Breast epithelium (tissue), 4 donors: ENCODE results near the gene DFFB. TPM values are rescaled to one million over a fixed set of nuclear protein-coding genes. Genes with fewer than 3 reads are reported as not detected.

Source experiments
- DNase-seq, 2 donors: peaks; one replicate each; pipeline ENCODE4 v3.0.0-alpha.2; 2019; ENCODE audit warnings: low spot score in 2 of 2
- H3K27ac ChIP-seq, 2 donors: fragments of 200-600 bp; sonication (generic) in 1 of 2; one replicate each; pipeline ENCODE4 v1.5.1; 2016 to 2019; ENCODE audit warnings: mild to moderate bottlenecking in 1 of 2
- H3K27me3 ChIP-seq, 2 donors: fragments of 200-600 bp; sonication (generic) in 1 of 2; one replicate each; pipeline versions ENCODE4 v1.5.1 to v1.6.0; 2017 to 2019; ENCODE audit warnings: control low read depth in 1 of 2, mild to moderate bottlenecking in 1 of 2
- H3K36me3 ChIP-seq: fragments of 200-600 bp; one replicate; pipeline ENCODE4 v1.5.1; 2019
- H3K4me1 ChIP-seq, 2 donors: fragments of 200-600 bp; sonication (generic); one replicate each; pipeline ENCODE4 v1.5.1; 2016 to 2019; ENCODE audit warnings: control low read depth in 1 of 2
- H3K4me3 ChIP-seq, 3 donors: fragments of 200-600 bp; sonication (generic); 1 replicate in 2 of 3; 2 replicates in 1 of 3; pipeline ENCODE4 v1.5.1; 2016 to 2019; ENCODE audit warnings: mild to moderate bottlenecking in 3 of 3, moderate library complexity in 2 of 3
- H3K9me3 ChIP-seq, 2 donors: fragments of 200-600 bp; sonication (generic) in 1 of 2; one replicate each; pipeline ENCODE4 v1.5.1; 2016 to 2019; ENCODE audit warnings: control low read depth in 1 of 2
- POLR2A ChIP-seq: fragments of 450-650 bp; IDR thresholded peaks from one replicate; pipeline ENCODE4 v1.6.1; 2016; ENCODE audit warnings: antibody characterized with exemption, mild to moderate bottlenecking, moderate library complexity
- POLR2AphosphoS5 ChIP-seq, 3 donors: sonication (generic); formaldehyde crosslinking; IDR thresholded peaks; one replicate each; pipeline ENCODE4 v1.6.1; 2017; ENCODE audit warnings: antibody characterized with exemption in 3 of 3
- intact Hi-C: fragments of 100-400 bp; cut with DNase I; formaldehyde crosslinking; loops from one replicate; pipeline ENCODE4 v1.15.1; 2023; ENCODE audit warnings: low total_unique reads
- total RNA-seq, 3 donors: library from RNA; depleted of rRNA; stranded (reverse); fragments of >200 nt; gene quantifications; one replicate each; pipeline ENCODE4 v1.1.0, GENCODE V29; 2016
- TF ChIP-seq, protein P1 (sequence below), 3 donors: fragments of 450-650 bp; IDR thresholded peaks; one replicate each; pipeline ENCODE4 v1.5.1; 2016 to 2017; ENCODE audit warnings: antibody characterized with exemption in 3 of 3, mild to moderate bottlenecking in 3 of 3, moderate library complexity in 3 of 3

The DFFB gene
- total RNA-seq, 3 donors from 2014 or later, result 9.1 to 14.4 (median 11.3) TPM

DNA sequence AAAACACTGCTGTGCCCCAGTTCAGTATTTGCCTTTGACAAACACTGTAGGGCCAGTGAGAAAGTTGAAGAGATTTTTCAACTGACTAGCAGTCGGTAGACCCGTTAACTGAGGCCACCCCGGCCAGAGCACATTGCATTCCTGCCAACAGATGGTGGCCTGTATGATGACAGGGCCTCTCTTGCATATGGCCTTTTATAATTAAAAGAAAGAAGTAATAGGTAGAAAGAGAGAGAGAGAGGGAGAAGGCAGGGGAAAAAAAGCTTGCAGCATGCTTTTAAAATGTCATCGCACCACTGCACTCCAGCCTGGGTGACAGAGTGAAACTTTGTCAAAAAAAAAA, 47.5 kb downstream of the DFFB start:
- no peaks in the 10 kb centered on the region for H3K4me1 ChIP-seq
- H3K36me3 ChIP-seq, result no peaks in the 10 kb centered on the region
- TF ChIP-seq, protein P1, sequence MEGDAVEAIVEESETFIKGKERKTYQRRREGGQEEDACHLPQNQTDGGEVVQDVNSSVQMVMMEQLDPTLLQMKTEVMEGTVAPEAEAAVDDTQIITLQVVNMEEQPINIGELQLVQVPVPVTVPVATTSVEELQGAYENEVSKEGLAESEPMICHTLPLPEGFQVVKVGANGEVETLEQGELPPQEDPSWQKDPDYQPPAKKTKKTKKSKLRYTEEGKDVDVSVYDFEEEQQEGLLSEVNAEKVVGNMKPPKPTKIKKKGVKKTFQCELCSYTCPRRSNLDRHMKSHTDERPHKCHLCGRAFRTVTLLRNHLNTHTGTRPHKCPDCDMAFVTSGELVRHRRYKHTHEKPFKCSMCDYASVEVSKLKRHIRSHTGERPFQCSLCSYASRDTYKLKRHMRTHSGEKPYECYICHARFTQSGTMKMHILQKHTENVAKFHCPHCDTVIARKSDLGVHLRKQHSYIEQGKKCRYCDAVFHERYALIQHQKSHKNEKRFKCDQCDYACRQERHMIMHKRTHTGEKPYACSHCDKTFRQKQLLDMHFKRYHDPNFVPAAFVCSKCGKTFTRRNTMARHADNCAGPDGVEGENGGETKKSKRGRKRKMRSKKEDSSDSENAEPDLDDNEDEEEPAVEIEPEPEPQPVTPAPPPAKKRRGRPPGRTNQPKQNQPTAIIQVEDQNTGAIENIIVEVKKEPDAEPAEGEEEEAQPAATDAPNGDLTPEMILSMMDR (IDR thresholded peaks at IDR 0.05), result no peak
- TF ChIP-seq POLR2A, result no peak
- TF ChIP-seq POLR2AphosphoS5 (IDR thresholded peaks at IDR 0.05), result no peak
- intact Hi-C loops, result no loop called here
- no peak for DNase-seq
- no peak overlapping the region for H3K4me3 ChIP-seq
- no peaks in the 10 kb centered on the region for H3K9me3 ChIP-seq
- no peaks in the 10 kb centered on the region for H3K27me3 ChIP-seq
- no peak overlapping the region for H3K27ac ChIP-seq

DNA sequence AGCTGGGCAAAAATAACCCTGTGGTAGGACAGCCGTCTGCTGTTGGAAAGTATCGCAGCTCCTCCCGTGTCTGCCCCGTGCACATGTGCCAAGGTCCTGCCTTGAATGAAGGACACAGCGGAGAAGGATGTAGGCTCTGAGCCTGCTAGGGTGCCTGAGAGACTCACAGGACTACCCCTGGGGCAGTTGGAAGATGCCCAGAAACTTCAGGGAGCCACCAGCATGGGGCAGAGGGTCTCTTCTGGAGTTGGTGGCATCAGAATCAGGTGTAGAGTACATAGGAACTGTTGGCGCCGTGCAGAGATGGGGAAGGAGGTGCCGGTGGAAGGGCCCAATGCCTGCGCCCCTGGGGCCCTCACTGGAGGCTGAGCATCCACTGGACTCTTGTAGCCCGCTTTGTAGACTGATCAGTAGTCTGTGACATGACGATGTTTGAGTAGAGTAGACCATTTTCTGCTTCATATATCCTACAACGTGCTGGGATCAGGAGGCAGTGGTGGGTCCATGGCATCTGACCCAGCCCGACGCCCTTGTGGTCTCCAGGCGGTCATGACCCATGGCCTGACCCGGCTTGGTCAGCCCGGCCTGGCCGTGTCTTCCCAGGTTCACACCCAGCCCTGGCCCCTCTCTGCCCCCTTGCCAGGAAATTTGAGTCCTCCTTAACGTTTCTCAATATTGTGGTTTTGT, 48.1 kb downstream of the DFFB start:
- H3K36me3 ChIP-seq, result no peaks in the 10 kb centered on the region
- intact Hi-C loops, result no loop called here
- TF ChIP-seq POLR2A (no peak), POLR2AphosphoS5 (IDR thresholded peaks at IDR 0.05) (no peak)
- TF ChIP-seq, protein P1 (IDR thresholded peaks at IDR 0.05), result no peak
- no peaks in the 10 kb centered on the region for H3K4me1 ChIP-seq
- no peaks in the 10 kb centered on the region for H3K9me3 ChIP-seq
- H3K27ac ChIP-seq, result no peak overlapping the region
- DNase-seq, result no peak
- no peak overlapping the region for H3K4me3 ChIP-seq
- H3K27me3 ChIP-seq, result no peaks in the 10 kb centered on the region

DNA sequence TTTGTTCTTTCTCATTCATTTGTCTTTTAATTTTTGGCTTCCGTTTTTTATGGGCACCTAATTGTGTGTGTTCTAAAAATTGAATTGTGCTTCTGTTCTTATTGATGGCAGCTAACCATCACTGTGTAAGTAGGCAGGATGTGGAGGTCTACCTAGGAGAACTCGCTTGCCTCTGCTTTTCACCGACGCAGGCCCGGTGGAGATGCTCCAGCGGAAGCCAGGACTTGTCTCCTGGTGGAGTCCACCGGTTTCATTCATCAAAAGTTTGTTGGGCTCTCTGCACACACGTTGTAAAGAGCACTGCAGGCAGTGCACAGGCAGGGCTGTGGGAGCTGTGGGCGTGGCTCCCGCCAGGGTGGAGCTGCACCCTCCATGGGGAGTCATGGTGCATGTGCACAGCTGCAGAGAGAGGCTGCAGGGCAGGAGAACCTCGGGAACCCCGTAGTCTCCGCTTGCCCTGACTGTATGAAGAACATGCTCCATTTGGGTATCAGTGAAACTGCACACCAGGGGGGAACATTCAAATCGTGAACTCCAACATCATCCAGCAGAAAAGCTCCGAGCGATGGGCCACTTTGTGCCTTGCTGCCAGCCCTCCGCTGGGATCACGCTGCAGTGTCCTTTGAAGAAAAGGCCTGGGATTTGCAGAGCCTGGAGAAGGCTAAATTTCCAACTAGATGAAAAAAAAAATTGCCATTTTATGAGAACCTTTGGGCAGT, 48.8 kb downstream of the DFFB start:
- DNase-seq, result no peak
- H3K27ac ChIP-seq, result no peak overlapping the region
- no peak overlapping the region for H3K4me3 ChIP-seq
- H3K27me3 ChIP-seq, result peaks cover 0 to under 1% of the 10 kb centered on the region in 2 donors
- H3K36me3 ChIP-seq, result no peaks in the 10 kb centered on the region
- H3K4me1 ChIP-seq, result peaks cover 0 to 3% of the 10 kb centered on the region in 2 donors
- H3K9me3 ChIP-seq, result no peaks in the 10 kb centered on the region
- TF ChIP-seq POLR2AphosphoS5 (IDR thresholded peaks at IDR 0.05) (no peak), POLR2A (no peak)
- TF ChIP-seq, protein P1 (IDR thresholded peaks at IDR 0.05), result no peak
- intact Hi-C loops, result no loop called here

DNA sequence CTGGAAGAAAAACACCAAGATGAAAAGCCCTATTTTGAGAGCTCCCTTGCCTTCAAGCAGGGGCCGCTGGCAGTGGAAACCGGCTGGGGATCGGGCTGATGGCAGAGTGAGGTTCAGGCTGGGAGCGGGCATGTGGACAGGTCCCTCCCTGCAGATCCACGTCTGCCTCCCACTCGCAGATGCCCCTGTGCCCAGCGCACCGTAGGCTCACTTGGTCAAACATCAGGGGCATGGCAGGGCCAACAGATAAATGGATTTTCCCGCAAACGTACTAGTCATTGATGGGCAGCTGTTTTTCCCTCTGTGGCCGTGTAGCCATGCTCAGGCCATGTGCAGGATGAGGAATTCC, 49.4 kb downstream of the DFFB start:
- TF ChIP-seq POLR2A, result no peak
- TF ChIP-seq POLR2AphosphoS5 (IDR thresholded peaks at IDR 0.05), result no peak
- TF ChIP-seq, protein P1 (IDR thresholded peaks at IDR 0.05), result no peak
- Histone ChIP-seq H3K27me3 (peaks cover 0 to 6% of the 10 kb centered on the region in 2 donors), H3K36me3 (no peaks in the 10 kb centered on the region), H3K27ac (no peak overlapping the region), H3K9me3 (no peaks in the 10 kb centered on the region), H3K4me3 (no peak overlapping the region), H3K4me1 (peaks cover 0 to 4% of the 10 kb centered on the region in 2 donors)
- intact Hi-C loops, result no loop called here
- no peak for DNase-seq

DNA sequence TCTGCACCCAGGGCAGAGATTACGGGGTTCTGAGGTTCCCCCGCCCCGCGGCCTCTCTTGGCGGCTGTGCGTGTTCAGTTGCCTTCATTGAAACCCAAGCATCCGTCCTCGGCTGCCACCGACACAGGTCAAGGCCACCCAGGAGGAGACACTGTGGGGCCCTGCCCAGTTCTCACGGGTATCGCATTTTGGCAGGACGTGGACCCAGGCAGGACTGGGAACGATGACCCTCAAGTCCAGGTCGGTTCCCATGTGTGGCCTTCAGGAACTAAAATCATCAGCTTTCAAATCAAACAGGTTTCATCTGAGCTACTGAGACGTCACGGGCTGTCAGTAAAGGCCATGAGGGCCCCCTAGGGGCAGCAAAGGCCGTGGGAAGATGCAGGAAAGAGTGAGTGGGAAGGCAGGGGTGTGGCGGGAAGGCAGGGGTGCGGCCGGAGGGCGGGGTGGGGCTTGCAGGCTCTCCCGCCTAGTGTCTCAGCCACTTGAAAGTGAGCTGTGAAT, 49.8 kb downstream of the DFFB start:
- no peak overlapping the region for H3K4me3 ChIP-seq
- H3K27ac ChIP-seq, result no peak overlapping the region
- intact Hi-C loops, result no loop called here
- TF ChIP-seq POLR2AphosphoS5 (IDR thresholded peaks at IDR 0.05) (no peak), POLR2A (no peak)
- TF ChIP-seq, protein P1 (IDR thresholded peaks at IDR 0.05), result no peak
- H3K36me3 ChIP-seq, result no peaks in the 10 kb centered on the region
- peaks cover 0 to 10% of the 10 kb centered on the region in 2 donors for H3K27me3 ChIP-seq
- peaks cover 0 to 4% of the 10 kb centered on the region in 2 donors for H3K4me1 ChIP-seq
- no peaks in the 10 kb centered on the region for H3K9me3 ChIP-seq
- no peak for DNase-seq
